Astrocyte (in vitro differentiated cells and primary cell): ENCODE results near the gene CTNNA2. TPM values are rescaled to one million over a fixed set of nuclear protein-coding genes. Genes with fewer than 3 reads are reported as not detected.

Source experiments
- DNase-seq: peaks from one replicate; pipeline ENCODE4 v3.0.0-alpha.2; 2010; ENCODE audit warnings: low read depth
- FAIRE-seq: peaks from 2 replicates; lab custom pipeline; 2011; peaks lifted over from hg19 to GRCh38; lab: Jason Lieb, UNC
- H2AFZ ChIP-seq: 2 replicates; pipeline ENCODE4 v1.6.0; 2012; ENCODE audit warnings: low read depth, low read length, inconsistent platforms
- H3K27ac ChIP-seq: 2 replicates; pipeline ENCODE4 v1.5.1; 2011; ENCODE audit warnings: low read depth, low read length, inconsistent platforms
- H3K27me3 ChIP-seq: 2 replicates; pipeline ENCODE4 v1.6.0; 2011; ENCODE audit warnings: low read length, inconsistent platforms; ENCODE audit not compliant: insufficient read depth
- H3K36me3 ChIP-seq: 2 replicates; pipeline ENCODE4 v1.5.1; 2011; ENCODE audit warnings: low read length, inconsistent platforms; ENCODE audit not compliant: insufficient read depth
- H3K4me1 ChIP-seq: 2 replicates; pipeline ENCODE4 v1.5.1; 2011; ENCODE audit warnings: low read length, inconsistent platforms; ENCODE audit not compliant: insufficient read depth
- H3K4me2 ChIP-seq: 2 replicates; pipeline ENCODE4 v1.6.0; 2012; ENCODE audit warnings: low read length, inconsistent platforms
- H3K4me3 ChIP-seq: 2 replicates; pipeline ENCODE4 v1.5.1; 2011; ENCODE audit warnings: low read depth, mild to moderate bottlenecking, low read length, inconsistent platforms; ENCODE audit not compliant: insufficient read depth
- H3K79me2 ChIP-seq: 2 replicates; pipeline ENCODE4 v1.6.0; 2012; ENCODE audit warnings: mild to moderate bottlenecking, low read length, inconsistent platforms; ENCODE audit not compliant: insufficient read depth
- H3K9ac ChIP-seq: 2 replicates; pipeline ENCODE4 v1.6.0; 2012; ENCODE audit warnings: mild to moderate bottlenecking, low read length, inconsistent platforms
- H3K9me3 ChIP-seq: 2 replicates; pipeline ENCODE4 v1.5.1; 2012; ENCODE audit warnings: low read depth, mild to moderate bottlenecking, low read length, inconsistent platforms; ENCODE audit not compliant: insufficient read depth
- H4K20me1 ChIP-seq: 2 replicates; pipeline ENCODE4 v1.6.0; 2012; ENCODE audit warnings: low read length, inconsistent platforms; ENCODE audit not compliant: insufficient read depth
- H3K27ac Mint-ChIP-seq: one replicate; pipeline ENCODE4 v1.8.0; 2021; ENCODE audit warnings: mild to moderate bottlenecking, mixed read lengths; ENCODE audit not compliant: unreplicated experiment
- H3K27me3 Mint-ChIP-seq: one replicate; pipeline ENCODE4 v1.8.0; 2021; ENCODE audit warnings: low read depth, mixed read lengths; ENCODE audit not compliant: unreplicated experiment
- H3K36me3 Mint-ChIP-seq: one replicate; pipeline ENCODE4 v1.8.0; 2021; ENCODE audit warnings: low read depth, mixed read lengths; ENCODE audit not compliant: unreplicated experiment
- H3K4me1 Mint-ChIP-seq: one replicate; pipeline ENCODE4 v1.8.0; 2021; ENCODE audit warnings: low read depth, mixed read lengths; ENCODE audit not compliant: unreplicated experiment
- H3K4me3 Mint-ChIP-seq: one replicate; pipeline ENCODE4 v1.8.0; 2021; ENCODE audit warnings: mild to moderate bottlenecking, moderate library complexity, mixed read lengths; ENCODE audit not compliant: unreplicated experiment
- H3K9me3 Mint-ChIP-seq: one replicate; pipeline ENCODE4 v1.8.0; 2021; ENCODE audit warnings: mild to moderate bottlenecking, mixed read lengths; ENCODE audit not compliant: unreplicated experiment
- CTCF ChIP-seq: IDR thresholded peaks from 2 replicates; pipeline ENCODE4 v1.5.1; 2011; ENCODE audit warnings: low read depth, mild to moderate bottlenecking, inconsistent platforms, low read length, moderate library complexity; ENCODE audit not compliant: insufficient read depth
- EZH2 ChIP-seq: IDR thresholded peaks from 2 replicates; pipeline ENCODE4 v1.6.1; 2012; ENCODE audit warnings: mild to moderate bottlenecking, low read length, inconsistent platforms; ENCODE audit not compliant: insufficient read depth
- total RNA-seq: library from RNA; stranded (reverse); gene quantifications from 2 replicates; pipeline ENCODE4 v1.2.1, GENCODE V29; 2021

Gene CTNNA2
- total RNA-seq, 1 donor from 2014 or later, result 3.9 TPM

- no peak for TF ChIP-seq EZH2
- H3K9me3 Mint-ChIP-seq, result no peaks in the 10 kb centered on the region
Measured at GRCh38 chr2:80438686-80439085, 925.8 kb downstream of the CTNNA2 start.

GRCh38 chr2:80454628-80455027, 941.8 kb downstream of the CTNNA2 start:
- no peak for FAIRE-seq
- TF ChIP-seq EZH2 (no peak), CTCF (no peak)
- H3K27ac Mint-ChIP-seq, result no peak overlapping the region
- Histone ChIP-seq H4K20me1 (no peaks in the 10 kb centered on the region), H3K4me1 (no peaks in the 10 kb centered on the region), H3K9ac (no peak overlapping the region), H3K27me3 (no peaks in the 10 kb centered on the region), H3K4me2 (no peak overlapping the region), H3K4me3 (no peak overlapping the region), H3K27ac (no peak overlapping the region), H3K79me2 (no peaks in the 10 kb centered on the region), H3K9me3 (no peaks in the 10 kb centered on the region), H2AFZ (no peak overlapping the region), H3K36me3 (no peaks in the 10 kb centered on the region)
- no peaks in the 10 kb centered on the region for H3K36me3 Mint-ChIP-seq
- peaks cover 2% of the 10 kb centered on the region for H3K4me1 Mint-ChIP-seq
- H3K4me3 Mint-ChIP-seq, result no peak overlapping the region
- DNase-seq, result no peak
- H3K27me3 Mint-ChIP-seq, result no peaks in the 10 kb centered on the region
- peaks cover 3% of the 10 kb centered on the region for H3K9me3 Mint-ChIP-seq

More at GRCh38 chr2:80438686-80439085, 925.8 kb downstream of the CTNNA2 start:
- Mint-ChIP-seq H3K27ac (no peak overlapping the region), H3K36me3 (no peaks in the 10 kb centered on the region), H3K4me1 (no peaks in the 10 kb centered on the region), H3K4me3 (no peak overlapping the region), H3K27me3 (peaks cover 5% of the 10 kb centered on the region)
- no peaks in the 10 kb centered on the region for H3K79me2 ChIP-seq
- no peak overlapping the region for H3K27ac ChIP-seq
- H3K4me1 ChIP-seq, result no peaks in the 10 kb centered on the region
- no peaks in the 10 kb centered on the region for H3K36me3 ChIP-seq
- no peaks in the 10 kb centered on the region for H3K9me3 ChIP-seq
- H3K4me2 ChIP-seq, result no peak overlapping the region
- no peak for DNase-seq
- no peak overlapping the region for H3K9ac ChIP-seq
- no peak for FAIRE-seq
- no peak overlapping the region for H2AFZ ChIP-seq
- no peaks in the 10 kb centered on the region for H4K20me1 ChIP-seq
- no peaks in the 10 kb centered on the region for H3K27me3 ChIP-seq
- no peak overlapping the region for H3K4me3 ChIP-seq

DNA sequence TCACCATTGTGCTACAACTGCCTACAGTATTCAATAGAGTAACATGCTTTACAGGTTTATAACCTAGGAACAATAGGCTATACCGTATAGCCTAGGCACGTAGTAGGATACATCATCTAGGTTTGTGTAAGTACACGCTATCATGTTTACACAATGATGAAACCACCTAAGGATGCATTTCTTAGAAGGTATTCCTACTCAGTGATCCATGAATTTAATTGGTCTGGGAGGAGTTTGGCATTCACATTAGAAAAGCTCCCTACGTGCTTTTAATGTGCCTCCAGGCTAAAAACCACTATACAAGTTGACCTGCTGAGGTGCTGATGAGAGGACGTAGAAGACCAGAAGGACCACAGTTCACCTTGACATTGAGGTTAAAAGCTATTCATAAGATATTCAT, 946.2 kb downstream of the CTNNA2 start:
- Histone ChIP-seq H3K4me1 (no peaks in the 10 kb centered on the region), H3K4me2 (no peak overlapping the region), H3K27me3 (no peaks in the 10 kb centered on the region), H3K79me2 (no peaks in the 10 kb centered on the region), H3K36me3 (no peaks in the 10 kb centered on the region), H3K9me3 (no peaks in the 10 kb centered on the region), H4K20me1 (no peaks in the 10 kb centered on the region), H3K9ac (no peak overlapping the region), H3K4me3 (no peak overlapping the region), H2AFZ (no peak overlapping the region), H3K27ac (no peak overlapping the region)
- DNase-seq (no peak), FAIRE-seq (no peak)
- no peak overlapping the region for H3K27ac Mint-ChIP-seq
- peaks cover 6% of the 10 kb centered on the region for H3K9me3 Mint-ChIP-seq
- H3K4me3 Mint-ChIP-seq, result no peak overlapping the region
- H3K4me1 Mint-ChIP-seq, result peaks cover 8% of the 10 kb centered on the region
- H3K36me3 Mint-ChIP-seq, result no peaks in the 10 kb centered on the region
- TF ChIP-seq CTCF, result no peak
- H3K27me3 Mint-ChIP-seq, result peaks cover 6% of the 10 kb centered on the region
